ENCODE data around the gene HIVEP3.

The HIVEP3 gene

GRCh38 chr1:41776891-41777441, 141.8 kb downstream of the HIVEP3 start:
- ChIA-PET CTCF (interaction anchor here (0.8 to 1.6 kb wide), 6 partner anchors 10 to 261 kb away, joined by 3 read pairs; no protein-coding TSS in a partner anchor), POLR2A (no interaction called here)
- no peak for DNase-seq (ENCODE audit: extremely low spot score)
- no peak for TF ChIP-seq CTCF (IDR thresholded peaks at IDR 0.05; ENCODE audit: control extremely low read depth, extremely low read depth, low read depth, missing control alignments)

GRCh38 chr1:41775956-41776585, 142.7 kb downstream of the HIVEP3 start:
- DNase-seq (ENCODE audit: extremely low spot score) = no peak
- no peak for TF ChIP-seq CTCF (IDR thresholded peaks at IDR 0.05; ENCODE audit: control extremely low read depth, extremely low read depth, low read depth, missing control alignments)
- CTCF ChIA-PET = interaction anchor here (0.8 kb wide), 1 partner anchor 11 kb away, joined by 3 read pairs; no protein-coding TSS in a partner anchor
- POLR2A ChIA-PET = no interaction called here

- TF ChIP-seq CTCF (IDR thresholded peaks at IDR 0.05; ENCODE audit: control extremely low read depth, extremely low read depth, low read depth, missing control alignments) = no peak
- no peak for DNase-seq (ENCODE audit: extremely low spot score)
- CTCF ChIA-PET = interaction anchor here (1.7 kb wide), 1 partner anchor 14 kb away, joined by 5 read pairs; no protein-coding TSS in a partner anchor
- POLR2A ChIA-PET = no interaction called here
Observed at GRCh38 chr1:41774471-41774990, 144.2 kb downstream of the HIVEP3 start.

- no peak for DNase-seq (ENCODE audit: extremely low spot score)
- POLR2A ChIA-PET = no interaction called here
- CTCF ChIA-PET = interaction anchor here (1.7 kb wide), 1 partner anchor 15 kb away, joined by 5 read pairs; no protein-coding TSS in a partner anchor
- TF ChIP-seq CTCF (IDR thresholded peaks at IDR 0.05; ENCODE audit: control extremely low read depth, extremely low read depth, low read depth, missing control alignments) = no peak
Observed at GRCh38 chr1:41773842-41774241, 144.9 kb downstream of the HIVEP3 start.

- POLR2A ChIA-PET = no interaction called here
- TF ChIP-seq CTCF (IDR thresholded peaks at IDR 0.05; ENCODE audit: control extremely low read depth, extremely low read depth, low read depth, missing control alignments) = no peak
- DNase-seq (ENCODE audit: extremely low spot score) = no peak
- CTCF ChIA-PET = interaction anchor here (1.7 kb wide), 1 partner anchor 15 kb away, joined by 5 read pairs; no protein-coding TSS in a partner anchor
Observed at GRCh38 chr1:41773144-41773591, 145.6 kb downstream of the HIVEP3 start.

- no peak for DNase-seq (ENCODE audit: extremely low spot score)
- CTCF ChIA-PET = interaction anchor here (1.0 to 2.2 kb wide), 4 partner anchors 9 to 20 kb away, joined by 3 to 5 read pairs (median 4); no protein-coding TSS in a partner anchor
- TF ChIP-seq CTCF (IDR thresholded peaks at IDR 0.05; ENCODE audit: control extremely low read depth, extremely low read depth, low read depth, missing control alignments) = no peak
- POLR2A ChIA-PET = no interaction called here
Observed at GRCh38 chr1:41769068-41769467, 149.7 kb downstream of the HIVEP3 start.

Measured in GM10248 (cell line).